HL-60 (cell line): ENCODE results near the gene TRIM6.

Experiments
- DNase-seq, 2 experiments: peaks; one replicate each; pipeline ENCODE4 v3.0.0-alpha.2; 2010 to 2020; ENCODE audit warnings: low read depth in 1 of 2, low spot score in 1 of 2
- H3K27ac ChIP-seq: fragments of 250-450 bp; sonication (Bioruptor Pico); replicated peaks from 2 replicates; pipeline ENCODE4 v1.5.1; 2020; ENCODE audit warnings: mild to moderate bottlenecking, moderate library complexity
- H3K27me3 ChIP-seq: fragments of 250-450 bp; sonication (Bioruptor Pico); 2 replicates; pipeline ENCODE4 v1.5.1; 2021; ENCODE audit warnings: mild to moderate bottlenecking, moderate library complexity; ENCODE audit not compliant: insufficient read depth, poor library complexity, severe bottlenecking
- H3K4me3 ChIP-seq: replicated peaks from 2 replicates; pipeline ENCODE4 v1.5.1; 2011; ENCODE audit warnings: mild to moderate bottlenecking, control low read depth, low read length; ENCODE audit not compliant: insufficient read depth
- GABPA ChIP-seq: IDR thresholded peaks from 2 replicates; pipeline ENCODE4 v1.6.1; 2012; ENCODE audit warnings: low read depth
- POLR2AphosphoS5 ChIP-seq: IDR thresholded peaks from 2 replicates; pipeline ENCODE4 v1.6.1; 2012; ENCODE audit warnings: low read depth
- REST ChIP-seq: IDR thresholded peaks from 2 replicates; pipeline ENCODE4 v1.6.1; 2012; ENCODE audit warnings: low read depth; ENCODE audit not compliant: insufficient replicate concordance
- SPI1 ChIP-seq: IDR thresholded peaks from 2 replicates; pipeline ENCODE4 v1.6.1; 2012; ENCODE audit warnings: low read depth, mild to moderate bottlenecking, borderline replicate concordance
- TF ChIP-seq, protein P1 (sequence below): IDR thresholded peaks from one replicate; pipeline ENCODE4 v1.5.1; 2011; ENCODE audit warnings: low read length, control low read depth, inconsistent platforms; ENCODE audit not compliant: insufficient read depth

The TRIM6 gene

GRCh38 chr11:5611627-5612026 lies 15.2 kb downstream of the TRIM6 start:
- TF ChIP-seq GABPA: no peak
- TF ChIP-seq SPI1: no peak
- no peak for TF ChIP-seq POLR2AphosphoS5
- TF ChIP-seq, protein P1, sequence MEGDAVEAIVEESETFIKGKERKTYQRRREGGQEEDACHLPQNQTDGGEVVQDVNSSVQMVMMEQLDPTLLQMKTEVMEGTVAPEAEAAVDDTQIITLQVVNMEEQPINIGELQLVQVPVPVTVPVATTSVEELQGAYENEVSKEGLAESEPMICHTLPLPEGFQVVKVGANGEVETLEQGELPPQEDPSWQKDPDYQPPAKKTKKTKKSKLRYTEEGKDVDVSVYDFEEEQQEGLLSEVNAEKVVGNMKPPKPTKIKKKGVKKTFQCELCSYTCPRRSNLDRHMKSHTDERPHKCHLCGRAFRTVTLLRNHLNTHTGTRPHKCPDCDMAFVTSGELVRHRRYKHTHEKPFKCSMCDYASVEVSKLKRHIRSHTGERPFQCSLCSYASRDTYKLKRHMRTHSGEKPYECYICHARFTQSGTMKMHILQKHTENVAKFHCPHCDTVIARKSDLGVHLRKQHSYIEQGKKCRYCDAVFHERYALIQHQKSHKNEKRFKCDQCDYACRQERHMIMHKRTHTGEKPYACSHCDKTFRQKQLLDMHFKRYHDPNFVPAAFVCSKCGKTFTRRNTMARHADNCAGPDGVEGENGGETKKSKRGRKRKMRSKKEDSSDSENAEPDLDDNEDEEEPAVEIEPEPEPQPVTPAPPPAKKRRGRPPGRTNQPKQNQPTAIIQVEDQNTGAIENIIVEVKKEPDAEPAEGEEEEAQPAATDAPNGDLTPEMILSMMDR: no peak
- TF ChIP-seq REST: no peak

GRCh38 chr11:5618807-5619206 lies 22.4 kb downstream of the TRIM6 start:
- DNase-seq: no peak
- H3K4me3 ChIP-seq: no peak overlapping the region
- TF ChIP-seq, protein P1: no peak
- TF ChIP-seq SPI1: no peak
- no peak for TF ChIP-seq GABPA
- no peak for TF ChIP-seq REST
- no peak for TF ChIP-seq POLR2AphosphoS5
- no peaks in the 10 kb centered on the region for H3K27me3 ChIP-seq
- no peak overlapping the region for H3K27ac ChIP-seq

More at GRCh38 chr11:5611627-5612026, 15.2 kb downstream of the TRIM6 start:
- Histone ChIP-seq H3K27ac (no peak overlapping the region), H3K27me3 (no peaks in the 10 kb centered on the region), H3K4me3 (no peak overlapping the region)
- no peak for DNase-seq

DNA sequence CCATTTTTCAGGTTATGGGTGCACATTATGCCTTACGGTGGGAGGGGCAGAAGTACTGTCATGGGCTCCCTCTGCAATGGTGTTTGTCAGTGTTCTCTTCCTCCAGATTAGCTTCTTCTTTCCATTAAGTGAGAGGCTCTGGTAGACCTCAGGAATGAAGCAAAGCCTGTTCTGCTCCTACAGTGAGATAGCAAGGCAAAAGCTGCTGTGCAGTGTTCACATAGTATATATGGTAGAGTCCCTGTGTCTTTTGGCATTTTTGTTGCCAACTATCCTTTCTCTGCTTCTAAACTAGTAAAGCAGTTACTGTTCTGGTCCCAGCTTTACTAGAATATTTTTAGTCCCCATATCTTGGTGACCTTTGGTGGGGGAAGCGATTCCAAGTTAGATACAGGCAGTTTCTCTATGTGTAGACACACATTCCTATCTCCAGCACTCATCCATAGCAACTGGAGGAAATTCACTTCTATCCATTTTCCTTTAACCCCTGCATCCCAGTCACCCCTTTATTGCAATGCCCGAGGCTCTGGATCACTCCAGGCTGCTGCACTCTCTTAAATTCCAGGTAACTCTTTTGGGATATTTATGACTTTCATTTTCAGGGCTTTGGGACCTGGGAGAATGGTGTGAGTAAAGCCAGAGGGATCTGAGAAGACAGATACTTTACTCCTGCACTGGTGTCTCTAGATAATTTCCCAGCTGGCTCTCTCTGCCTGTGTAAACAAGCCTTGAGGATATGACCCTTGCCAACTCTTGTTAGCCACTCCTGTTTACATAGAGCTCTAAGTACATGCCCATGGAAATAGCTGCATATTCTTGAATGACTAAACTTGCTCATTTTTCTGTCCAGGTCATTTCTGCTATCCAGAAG lies 24.4 kb downstream of the TRIM6 start:
- Histone ChIP-seq H3K4me3 (no peak overlapping the region), H3K27ac (no peak overlapping the region), H3K27me3 (no peaks in the 10 kb centered on the region)
- no peak for DNase-seq
- no peak for TF ChIP-seq POLR2AphosphoS5
- TF ChIP-seq GABPA: no peak
- TF ChIP-seq SPI1: no peak
- no peak for TF ChIP-seq REST
- TF ChIP-seq, protein P1: no peak
